Hematopoietic multipotent progenitor cell treated with erythropoietin and hydrocortisone succinate and interleukin-3 and kit ligand, for 6 days (in vitro differentiated cells): Measurements from ENCODE around the gene TDRKH.
A peak's percentile ranks its signal among the peaks of the same experiment; 100 is the strongest.
"Not testable (repeated sequence)": the region's sequence is repeated elsewhere in the genome, so short reads cannot be mapped to it uniquely, and the experiment has no call there.

ENCODE experiments used
- DNase-seq: peaks from one replicate; pipeline ENCODE4 v3.0.0-alpha.2; 2015

Gene TDRKH

DNA sequence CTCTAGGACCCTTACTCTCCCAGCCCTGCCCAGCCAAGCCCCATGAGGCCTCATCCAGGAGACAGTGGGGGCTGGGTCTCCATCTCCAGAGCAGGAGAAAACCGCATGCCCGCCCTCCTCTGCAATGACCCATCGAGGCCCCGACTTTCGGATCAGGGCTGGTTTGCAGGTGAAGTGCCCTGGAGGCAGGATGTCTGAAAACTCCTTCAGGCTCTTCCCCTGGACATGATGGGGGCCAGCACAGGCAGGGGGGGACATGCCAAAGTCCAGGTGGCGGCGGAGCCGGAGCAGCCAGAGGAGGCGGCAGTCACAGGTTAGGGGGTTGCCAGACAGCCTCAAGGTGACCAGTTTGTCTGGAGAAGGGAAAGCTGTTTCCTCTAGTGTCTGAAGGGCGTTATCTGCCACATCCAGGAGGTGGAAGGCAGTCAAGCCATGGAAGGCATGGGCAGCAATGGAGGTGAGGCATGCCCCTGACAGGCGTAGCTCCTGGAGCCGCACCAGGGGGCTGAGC, 11.1 kb upstream of the TDRKH start:
- DNase-seq = no peak

DNA sequence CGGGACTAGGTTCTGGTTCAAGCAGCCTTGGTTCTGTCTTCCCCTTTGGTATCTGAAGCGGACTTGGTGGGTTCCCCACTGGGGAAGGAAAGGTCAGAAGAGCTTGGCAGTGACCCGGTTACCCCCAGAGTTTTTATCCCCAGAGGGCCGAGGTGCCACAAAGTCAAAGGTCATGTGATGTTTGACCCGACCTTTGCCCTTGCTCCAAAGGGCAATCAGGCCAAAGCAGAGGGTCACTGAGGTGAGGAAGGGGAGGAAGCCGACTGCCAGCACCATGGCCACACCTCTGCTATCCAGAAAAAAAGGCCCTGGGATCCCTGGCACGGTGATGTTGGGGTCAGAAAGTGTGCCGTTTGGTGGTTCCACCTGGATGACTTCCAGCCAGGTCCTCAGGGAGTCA, 10.5 kb upstream of the TDRKH start:
- no peak for DNase-seq

DNA sequence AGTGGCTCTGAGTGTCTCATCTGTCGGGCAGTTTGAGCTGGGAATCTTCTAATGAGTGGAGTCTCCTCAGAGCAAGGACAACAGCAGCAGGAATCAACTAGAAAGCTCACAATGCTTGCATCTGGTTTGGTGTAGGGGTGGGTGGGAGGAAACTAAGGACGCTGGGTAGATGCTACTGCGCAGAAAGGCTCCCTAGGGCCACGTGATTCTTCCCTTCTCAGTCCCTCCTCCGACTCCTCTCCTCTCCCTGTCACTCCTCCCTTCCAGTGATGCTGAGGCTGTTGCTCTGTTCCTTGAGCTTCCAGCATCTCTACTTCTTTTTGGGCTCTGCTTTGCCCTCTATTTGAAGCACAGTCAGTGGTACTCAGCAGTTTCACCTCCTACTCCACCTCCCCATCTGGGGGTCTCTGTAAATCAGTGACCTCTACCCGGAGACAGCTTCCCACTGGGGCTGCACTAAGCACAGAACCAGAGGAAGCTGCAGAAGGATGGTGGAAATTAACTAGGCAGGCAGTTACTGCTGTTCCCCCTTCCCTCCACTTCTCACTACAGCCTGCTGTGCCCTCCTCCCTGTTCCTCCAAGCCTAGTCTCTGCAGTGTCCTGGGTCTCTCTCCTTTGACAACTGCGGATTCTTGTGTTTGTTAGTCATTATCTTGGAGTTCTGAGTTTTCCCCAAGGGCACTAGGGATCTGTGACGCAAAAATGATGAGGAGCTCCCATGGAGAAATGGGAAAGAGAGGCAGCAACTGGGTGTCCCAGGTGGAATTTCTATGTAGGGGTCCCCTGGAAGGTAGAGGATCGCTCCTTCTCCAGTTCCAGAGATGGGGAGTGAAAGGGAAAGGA, 9.1 kb upstream of the TDRKH start:
- no peak for DNase-seq

DNA sequence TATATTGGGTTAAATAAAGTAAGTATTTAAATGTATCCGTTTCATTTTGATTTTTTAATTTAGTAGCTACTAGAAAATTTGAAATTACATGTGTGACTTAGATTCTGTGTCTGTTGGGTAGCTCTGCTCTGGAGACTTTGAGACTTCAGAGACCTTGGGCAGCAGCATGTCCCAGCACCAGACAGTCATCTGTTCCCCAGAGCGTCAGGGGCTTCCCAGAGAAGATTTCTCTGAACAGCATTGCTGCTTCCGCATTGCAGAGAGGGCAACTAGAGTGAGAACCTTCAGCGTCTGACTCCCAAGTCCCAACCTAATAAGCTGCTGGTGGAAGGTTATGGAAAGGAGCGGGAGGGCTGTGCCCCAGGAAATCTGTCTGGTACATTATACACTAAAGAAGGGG, 8.3 kb upstream of the TDRKH start:
- no peak for DNase-seq

DNA sequence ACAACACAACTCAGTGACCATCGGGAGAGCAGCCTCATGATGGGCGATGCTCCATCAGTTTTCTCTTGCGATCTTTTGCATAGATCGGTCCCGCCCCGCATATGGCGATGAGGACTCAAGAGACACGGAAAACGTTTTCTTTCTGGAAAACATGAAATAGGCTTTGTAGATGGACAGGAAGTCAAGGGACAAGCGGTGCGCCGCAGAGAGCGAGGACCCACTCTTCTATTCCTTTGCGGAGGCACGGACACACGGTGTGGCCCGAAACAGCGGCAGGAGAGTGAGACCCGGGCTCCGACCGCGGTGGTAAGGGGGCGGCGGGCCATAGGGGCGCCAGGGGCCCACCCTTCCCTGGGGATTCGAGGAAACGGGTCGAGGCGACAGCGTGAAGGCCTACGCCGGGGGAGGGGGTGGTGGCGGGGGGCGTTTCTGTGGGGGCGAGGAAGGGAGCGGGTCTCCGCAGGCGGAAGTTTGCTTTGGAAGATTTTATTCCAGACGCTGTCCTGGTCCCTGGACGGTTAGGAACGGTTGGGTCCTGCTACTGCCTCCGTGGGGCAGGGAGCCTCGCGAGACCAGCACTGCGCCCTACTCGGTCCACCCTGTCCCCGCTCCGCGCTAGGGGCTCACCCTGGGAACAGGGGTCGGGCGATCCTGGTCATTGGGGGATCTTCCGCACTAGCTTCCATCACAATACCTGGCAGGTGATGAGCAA, 796 bp upstream of the TDRKH start:
- DNase-seq = peak; percentile 37

DNA sequence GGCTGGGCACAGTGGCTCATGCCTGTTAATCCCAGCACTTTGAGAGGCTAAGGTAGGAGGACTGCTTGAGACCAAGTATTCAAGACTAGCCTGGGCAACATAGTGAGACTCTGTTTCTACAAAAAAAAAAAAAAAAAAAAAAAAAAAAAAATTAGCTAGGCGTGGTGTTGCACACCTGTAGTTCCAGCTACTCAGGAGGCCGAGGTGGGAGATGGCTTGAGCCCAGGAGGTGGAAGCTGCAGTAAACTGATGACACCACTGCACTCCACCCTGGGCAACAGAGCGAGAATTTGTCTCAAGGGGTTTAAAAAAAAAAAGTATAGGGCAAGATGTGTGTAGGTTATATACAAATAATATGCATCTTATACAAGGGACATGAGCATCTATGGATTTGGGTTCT, 2.6 kb downstream of the TDRKH start:
- DNase-seq = no peak

DNA sequence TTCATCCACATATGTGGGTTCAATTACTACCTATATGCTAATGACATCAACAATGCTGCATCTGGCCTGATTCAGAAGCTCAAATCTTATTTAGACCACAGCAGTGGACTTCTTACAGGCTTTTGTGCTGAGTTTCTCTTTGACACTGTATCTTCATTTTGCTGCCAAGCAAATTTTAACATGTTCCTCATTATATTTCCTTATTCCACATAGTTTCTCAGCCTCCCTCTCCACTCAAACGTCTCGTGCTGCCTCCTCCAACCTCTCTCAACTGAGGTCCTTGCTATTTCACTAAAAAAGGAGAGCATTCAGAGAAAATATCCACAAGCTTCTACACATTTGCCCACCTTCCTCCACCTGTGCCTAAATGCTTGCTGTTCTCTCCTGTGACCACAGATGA, 6.5 kb downstream of the TDRKH start:
- no peak for DNase-seq

DNA sequence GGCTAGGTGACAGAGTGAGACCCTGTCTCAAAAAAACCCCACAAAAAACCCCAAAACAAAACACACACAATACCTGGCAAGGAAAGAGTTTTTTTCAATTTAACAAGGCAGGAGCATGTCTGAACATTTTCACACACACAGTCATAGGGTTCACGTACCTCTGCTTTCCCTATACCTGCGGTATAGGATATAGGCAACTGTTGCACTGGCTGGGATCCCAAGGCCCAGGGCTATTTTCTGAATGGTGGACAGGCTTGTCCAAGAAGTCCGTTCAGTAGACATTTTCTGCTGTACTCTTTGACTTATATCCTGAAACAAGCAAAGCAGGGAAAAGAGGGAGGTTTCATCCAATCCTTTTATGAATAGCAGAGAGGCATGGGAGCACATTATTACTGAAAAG, 7.6 kb downstream of the TDRKH start:
- no peak for DNase-seq

DNA sequence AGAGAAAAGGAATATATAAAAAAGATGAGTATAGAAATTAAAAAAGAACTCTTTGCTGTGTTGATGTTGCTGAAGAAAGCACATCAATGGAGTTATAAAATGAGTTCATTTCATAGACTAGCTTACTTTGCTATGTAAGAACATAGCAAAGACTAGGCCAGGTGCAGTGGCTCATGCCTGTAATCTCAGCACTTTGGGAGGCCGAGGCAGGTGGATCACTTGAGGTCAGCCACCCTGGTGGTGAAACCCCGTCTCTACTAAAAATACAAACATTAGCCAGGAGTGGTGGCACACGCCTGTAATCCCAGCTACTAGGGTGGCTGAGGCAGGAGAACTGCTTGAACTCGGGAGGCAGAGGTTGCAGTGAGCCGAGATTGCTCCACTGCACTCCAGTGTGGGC, 8.3 kb downstream of the TDRKH start:
- not testable (repeated sequence) for DNase-seq

DNA sequence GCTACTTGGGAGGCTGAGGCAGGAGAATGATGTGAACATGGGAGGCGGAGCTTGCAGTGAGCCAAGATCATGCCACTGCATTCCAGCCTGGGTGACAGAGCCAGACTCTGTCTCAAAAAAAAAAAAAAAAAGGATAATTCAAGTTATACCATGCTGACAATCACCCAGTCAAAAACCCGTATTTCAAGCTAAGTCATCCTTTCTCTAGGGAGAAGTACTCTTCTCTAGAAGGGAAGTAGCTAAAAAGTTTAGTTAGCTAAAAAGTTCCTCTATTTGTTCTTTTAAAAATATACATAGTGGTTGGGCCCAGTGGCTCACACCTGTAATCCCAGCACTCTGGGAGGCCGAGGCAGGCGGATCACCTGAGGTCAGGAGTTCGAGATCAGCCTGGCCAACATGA, 9.6 kb downstream of the TDRKH start:
- DNase-seq = not testable (repeated sequence)

DNA sequence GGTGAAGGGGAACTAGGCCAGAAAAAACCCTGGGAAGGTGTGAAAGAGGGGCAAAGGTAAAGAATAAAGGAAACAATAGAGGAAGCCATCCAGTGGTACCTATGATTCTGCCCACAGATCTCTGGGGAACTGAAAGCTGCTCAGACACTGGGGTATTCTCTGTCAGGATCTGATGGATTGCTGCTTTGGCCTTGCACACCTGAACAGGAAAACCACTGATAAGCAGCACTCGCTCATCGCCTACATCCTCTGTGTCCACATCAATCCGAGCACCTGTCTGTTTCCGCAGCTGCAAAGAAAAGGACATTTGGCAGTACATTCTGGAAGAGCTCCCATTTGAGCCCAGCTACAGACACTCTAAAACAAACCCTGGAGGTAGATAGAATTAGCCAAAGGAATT, 10.4 kb downstream of the TDRKH start:
- DNase-seq = no peak

DNA sequence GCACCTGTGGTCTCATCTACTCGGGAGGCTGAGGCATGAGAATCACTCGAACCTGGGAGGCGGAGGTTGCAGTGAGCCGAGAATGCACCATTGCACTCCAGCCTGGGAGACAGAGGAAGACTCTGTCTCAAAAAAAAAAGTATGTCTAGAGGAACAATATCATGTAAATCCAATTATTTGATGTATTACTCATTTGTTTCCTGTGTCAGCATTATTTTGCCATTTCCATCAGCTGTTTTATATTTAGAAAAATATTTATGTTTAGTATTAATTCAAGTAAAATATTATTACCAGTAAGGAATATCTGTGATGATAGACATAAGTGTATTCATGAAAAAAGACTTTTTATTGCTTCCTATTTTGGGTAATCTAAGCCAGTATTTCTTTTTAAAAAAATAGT, 13.0 kb downstream of the TDRKH start:
- no peak for DNase-seq

DNA sequence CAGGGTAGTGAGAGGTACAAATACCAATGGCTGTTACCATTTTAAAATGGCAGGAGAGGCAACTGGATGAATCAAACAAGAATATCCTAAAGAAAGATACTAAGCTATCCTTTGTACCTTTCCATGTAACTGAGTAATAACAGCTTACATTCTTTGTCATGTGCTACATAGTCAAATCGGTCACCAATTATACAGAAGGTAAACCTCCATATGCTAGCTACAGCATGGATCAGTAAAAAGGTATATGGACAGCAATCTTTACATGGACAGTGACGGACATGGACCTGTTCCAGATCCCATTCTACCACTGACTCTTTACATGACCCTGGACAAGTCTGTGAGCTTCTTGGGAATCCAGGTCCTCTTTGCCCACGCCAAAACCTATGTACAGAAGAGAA, 13.6 kb downstream of the TDRKH start:
- no peak for DNase-seq

DNA sequence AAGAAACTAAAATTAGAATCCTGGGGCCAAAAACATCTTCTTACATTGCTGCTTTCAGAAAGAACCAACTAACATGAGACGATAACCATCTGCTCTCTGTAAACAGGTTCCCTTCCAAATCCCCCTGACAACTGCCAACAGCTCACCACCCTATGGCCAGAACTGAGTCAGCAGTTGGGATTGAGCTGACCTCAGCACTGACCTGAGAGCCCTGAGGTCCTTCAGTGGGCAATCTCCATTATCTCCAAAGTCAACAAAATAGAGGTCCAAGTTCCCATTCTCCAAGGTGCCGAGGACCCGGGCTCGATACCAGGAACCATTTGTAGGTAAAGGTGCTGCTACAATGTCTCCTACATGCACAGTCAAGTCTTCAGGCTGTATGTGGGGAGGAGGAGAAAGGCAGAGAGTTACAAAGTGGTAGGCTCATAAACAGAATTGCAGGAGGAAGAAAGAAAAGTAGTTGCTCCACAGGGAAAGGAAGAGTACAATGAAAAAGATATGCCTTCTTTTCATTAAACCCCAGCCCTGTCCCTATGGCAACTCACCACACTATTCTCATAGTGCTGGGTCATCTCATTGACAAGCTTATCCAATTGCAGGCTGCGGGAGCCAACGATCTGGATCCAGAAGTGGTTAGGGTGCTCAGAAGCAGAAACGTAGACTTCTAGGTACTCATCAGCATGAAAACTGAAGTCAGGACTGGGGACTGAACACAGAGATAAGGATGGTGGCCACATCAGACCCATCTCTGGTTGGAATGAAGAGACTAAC, 14.2 kb downstream of the TDRKH start:
- DNase-seq = peak; percentile 27

DNA sequence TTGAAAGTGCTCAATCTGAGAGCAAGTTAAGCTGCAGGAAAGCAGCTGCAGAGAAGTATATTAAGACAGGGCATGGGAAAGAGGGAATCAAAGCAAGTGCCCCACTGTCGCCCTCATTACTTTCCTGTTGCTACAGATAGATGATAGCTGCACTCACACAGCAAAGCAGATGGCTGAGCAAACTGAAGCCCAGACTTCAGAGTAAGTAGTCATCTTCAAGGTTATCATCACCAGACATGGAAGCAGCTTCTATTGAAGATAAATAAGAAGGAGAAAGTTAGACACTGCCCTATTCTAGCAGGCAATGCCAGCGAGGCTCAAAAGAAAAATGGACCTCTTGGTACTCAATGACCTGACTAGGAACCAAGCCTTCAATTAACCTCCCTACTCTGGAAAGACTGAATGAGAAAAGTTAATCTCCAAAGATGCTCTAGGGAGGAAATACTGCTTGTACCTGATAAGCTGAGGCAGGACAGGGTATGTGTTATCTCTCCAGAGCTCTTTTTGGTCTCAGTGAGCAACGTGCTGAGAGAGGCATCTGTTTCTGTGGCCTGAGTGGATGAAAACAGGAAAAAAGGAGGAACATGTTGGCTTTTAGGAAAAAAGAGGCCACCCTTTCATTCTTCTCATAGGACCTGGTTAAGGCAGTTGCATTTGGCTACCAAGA, 15.9 kb downstream of the TDRKH start:
- peak; percentile 84 for DNase-seq

DNA sequence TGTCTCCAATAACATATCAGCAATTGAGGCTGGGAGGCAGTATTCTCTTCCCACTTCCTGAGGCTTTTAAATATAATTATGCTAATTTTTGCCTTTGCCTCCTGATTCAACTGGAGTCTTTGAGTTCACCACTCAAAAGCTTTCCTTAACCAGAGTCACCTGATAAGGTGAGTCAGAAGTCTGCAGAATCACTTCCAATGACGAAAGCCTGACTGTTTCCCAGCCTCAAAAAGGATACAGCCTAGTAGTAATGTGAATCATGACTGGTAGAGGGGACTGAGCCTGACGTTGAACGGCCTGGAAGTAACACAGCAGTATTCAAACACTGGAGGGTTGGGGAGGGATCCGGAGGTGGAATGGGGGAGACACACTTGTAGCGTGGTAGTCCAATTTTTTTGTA, 16.6 kb downstream of the TDRKH start:
- DNase-seq = no peak

DNA sequence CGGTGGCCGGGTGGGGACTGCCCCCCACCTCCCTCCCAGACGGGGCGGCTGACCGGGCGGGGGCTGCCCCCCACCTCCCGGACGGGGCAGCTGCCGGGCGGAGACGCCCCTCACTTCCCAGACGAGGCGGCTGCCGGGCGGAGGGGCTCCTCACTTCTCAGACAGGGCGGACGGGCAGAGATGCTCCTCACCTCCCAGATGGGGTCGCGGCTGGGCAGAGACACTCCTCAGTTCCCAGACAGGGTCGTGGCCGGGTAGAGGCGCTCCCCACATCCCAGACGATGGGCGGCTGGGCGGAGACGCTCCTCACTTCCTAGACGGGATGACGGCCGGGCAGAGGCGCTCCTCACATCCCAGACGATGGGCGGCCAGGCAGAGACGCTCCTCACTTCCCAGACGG, 21.0 kb downstream of the TDRKH start:
- DNase-seq = not testable (repeated sequence)

DNA sequence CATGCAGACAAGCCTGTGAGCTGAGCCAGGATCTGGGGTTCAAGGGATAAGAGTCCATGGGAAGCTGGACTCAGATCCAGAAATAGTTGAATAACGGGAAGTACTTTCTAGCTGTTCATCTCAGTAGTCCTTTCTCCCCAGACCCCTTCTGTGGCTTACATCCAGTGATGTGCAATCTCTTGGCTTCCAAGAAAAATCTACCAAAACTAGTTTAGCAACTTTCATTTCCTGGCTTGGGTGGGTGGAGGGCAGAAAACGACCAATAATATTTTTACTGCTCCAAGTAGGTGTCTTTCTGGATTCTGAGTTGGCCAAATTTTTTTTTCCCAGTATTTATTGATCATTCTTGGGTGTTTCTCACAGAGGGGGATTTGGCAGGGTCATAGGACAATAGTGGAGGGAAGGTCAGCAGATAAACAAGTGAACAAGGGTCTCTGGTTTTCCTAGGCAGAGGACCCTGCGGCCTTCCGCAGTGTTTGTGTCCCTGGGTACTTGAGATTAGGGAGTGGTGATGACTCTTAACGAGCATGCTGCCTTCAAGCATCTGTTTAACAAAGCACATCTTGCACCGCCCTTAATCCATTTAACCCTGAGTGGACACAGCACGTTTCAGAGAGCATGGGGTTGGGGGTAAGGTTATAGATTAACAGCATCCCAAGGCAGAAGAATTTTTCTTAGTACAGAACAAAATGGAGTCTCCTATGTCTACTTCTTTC, 21.8 kb downstream of the TDRKH start:
- DNase-seq = not testable (repeated sequence)

DNA sequence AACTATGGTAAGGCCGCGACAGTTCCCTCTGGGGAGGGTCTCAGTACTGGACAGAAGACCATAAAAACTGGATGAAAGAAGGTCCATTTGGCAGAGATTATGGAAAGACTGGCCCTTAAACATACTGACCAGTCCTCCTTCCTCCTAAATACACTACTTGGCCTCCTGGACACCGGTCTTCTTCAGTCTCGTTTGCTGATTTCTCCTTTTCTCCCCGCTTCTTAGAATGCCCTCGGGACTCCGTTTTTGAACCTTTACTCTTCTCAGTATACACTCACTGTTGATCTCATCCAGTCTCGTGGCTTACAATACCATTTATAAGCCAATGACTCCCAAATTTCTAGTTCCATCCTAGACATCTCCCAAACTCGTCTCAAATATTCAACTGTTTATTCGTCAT, 26.3 kb downstream of the TDRKH start:
- no peak for DNase-seq

DNA sequence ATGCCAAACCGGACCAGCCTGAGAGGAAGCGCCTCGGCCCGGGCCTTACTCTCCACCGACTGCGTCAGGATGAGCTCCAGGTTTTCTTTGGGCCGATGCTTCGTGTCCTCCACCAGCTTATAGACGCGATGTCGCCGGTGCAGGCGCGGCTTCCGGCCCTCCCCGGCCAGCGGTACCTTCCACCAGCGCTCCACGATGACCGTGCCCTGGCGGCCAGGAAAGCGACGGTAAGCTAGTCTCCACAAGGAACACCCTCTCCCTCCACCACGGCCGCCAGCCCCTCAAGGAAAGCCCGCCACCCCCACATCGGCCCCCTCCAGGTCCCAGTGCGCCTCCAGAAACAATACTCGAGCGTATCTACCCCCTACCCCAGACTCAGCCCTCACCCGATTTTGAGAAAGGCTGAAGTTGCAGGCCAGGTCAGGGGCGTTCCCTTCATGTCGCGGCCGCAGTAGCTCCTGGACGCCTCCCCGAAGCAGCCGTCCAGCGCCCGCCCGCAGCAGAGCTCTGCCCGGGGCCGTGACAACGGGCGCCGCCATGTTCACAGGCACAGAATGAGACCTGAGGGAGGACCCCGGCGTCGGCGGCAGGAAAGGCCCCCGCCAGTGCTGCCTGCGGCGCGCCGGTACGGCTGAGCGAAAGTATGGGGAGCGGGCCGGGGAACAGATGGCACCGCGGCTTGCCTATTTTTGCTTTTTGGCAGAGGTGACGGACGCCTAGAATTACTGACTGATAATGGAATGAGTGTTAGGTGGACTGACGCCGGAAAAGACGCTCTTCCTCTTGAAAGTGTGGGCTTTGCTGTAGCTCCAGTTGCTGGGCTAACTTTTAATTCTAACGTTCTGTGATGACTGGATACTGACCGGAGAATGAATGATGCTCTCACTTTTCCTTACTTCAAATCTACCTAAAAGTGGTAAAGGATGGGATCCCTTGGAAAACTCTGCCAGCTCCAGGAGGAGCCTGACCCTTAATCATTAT, 27.1 kb downstream of the TDRKH start, which contains the start of gene MRPL9:
Gene MRPL9, minus strand, starts transcription at position 556 of the 981 bp plus-strand sequence. Its CDS starts 17 bp downstream, at position 539.
- DNase-seq = peak; percentile 90
